WI38 (cell line): ENCODE data around the gene DALRD3.

Experiments used
- H3K4me3 ChIP-seq: 2 replicates; pipeline ENCODE4 v1.5.1; 2011; ENCODE audit warnings: low read depth, mild to moderate bottlenecking, control low read depth, low read length
- TF ChIP-seq, protein P1 (sequence below): IDR thresholded peaks from 2 replicates; pipeline ENCODE4 v1.5.1; 2012; ENCODE audit warnings: low read depth, mild to moderate bottlenecking, control low read depth, low read length

The DALRD3 gene

DNA sequence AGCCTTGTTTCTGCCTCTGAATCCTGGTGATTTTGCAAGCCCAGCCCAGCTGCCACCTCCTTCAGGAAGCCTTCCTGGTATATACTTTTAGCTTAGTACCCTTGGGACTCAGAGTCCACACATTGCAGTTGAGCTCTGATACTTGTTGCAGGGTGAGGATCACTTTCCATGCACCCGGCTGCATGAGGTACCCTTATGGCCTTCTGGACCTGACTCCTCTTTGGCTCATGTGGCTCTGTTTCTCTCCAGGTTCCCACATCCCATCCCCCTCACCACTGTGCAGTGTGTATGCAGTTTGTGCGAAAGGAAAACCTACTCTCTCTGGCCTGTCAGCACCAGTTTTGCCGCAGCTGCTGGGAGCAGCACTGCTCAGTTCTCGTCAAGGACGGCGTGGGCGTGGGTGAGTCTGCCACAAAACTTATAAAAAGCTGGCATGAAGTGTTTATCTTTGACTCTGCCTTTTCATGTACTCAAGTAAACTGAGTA, 51.5 kb downstream of the DALRD3 start:
- no peak overlapping the region for H3K4me3 ChIP-seq
- TF ChIP-seq, protein P1, sequence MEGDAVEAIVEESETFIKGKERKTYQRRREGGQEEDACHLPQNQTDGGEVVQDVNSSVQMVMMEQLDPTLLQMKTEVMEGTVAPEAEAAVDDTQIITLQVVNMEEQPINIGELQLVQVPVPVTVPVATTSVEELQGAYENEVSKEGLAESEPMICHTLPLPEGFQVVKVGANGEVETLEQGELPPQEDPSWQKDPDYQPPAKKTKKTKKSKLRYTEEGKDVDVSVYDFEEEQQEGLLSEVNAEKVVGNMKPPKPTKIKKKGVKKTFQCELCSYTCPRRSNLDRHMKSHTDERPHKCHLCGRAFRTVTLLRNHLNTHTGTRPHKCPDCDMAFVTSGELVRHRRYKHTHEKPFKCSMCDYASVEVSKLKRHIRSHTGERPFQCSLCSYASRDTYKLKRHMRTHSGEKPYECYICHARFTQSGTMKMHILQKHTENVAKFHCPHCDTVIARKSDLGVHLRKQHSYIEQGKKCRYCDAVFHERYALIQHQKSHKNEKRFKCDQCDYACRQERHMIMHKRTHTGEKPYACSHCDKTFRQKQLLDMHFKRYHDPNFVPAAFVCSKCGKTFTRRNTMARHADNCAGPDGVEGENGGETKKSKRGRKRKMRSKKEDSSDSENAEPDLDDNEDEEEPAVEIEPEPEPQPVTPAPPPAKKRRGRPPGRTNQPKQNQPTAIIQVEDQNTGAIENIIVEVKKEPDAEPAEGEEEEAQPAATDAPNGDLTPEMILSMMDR = no peak

DNA sequence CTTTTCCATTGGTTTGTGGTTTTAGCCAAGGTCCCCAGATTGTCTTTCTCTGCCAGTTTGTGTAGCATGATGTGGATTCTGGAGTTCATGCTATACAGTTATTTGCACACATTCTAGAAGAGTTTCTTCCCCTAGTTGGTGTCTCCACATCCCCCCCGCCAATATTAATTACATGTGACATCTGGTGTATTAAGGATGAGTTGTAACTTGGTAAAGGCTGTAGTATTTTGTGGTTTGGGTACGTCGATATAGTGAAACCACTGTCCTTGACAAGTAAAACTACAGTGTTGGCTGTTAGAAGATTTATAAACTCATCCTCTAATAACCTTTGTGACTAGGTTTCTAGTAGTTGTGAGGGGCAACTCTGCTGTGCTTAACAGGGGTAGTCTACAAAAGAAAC, 52.0 kb downstream of the DALRD3 start:
- TF ChIP-seq, protein P1 = no peak
- no peak overlapping the region for H3K4me3 ChIP-seq
